SK-N-MC (cell line): ENCODE data around the gene SNU13.
"Not testable (repeated sequence)": the region's sequence is repeated elsewhere in the genome, so short reads cannot be mapped to it uniquely, and the experiment has no call there.

ENCODE experiments used
- DNase-seq: peaks from one replicate; pipeline ENCODE4 v3.0.0-alpha.2; 2011; ENCODE audit warnings: low read depth, low spot score
- H3K27ac ChIP-seq: fragments of 200-600 bp; sonication (generic); 2 replicates; pipeline ENCODE4 v1.5.1; 2016; ENCODE audit warnings: mixed run types
- H3K36me3 ChIP-seq: fragments of 200-600 bp; sonication (generic); 2 replicates; pipeline ENCODE4 v1.6.1; 2017; ENCODE audit warnings: antibody characterized with exemption, low read length, mixed read lengths; ENCODE audit not compliant: insufficient read depth
- H3K4me3 ChIP-seq: fragments of 200-600 bp; sonication (generic); 2 replicates; pipeline ENCODE4 v1.5.1; 2016
- H3K9ac ChIP-seq: fragments of 200-600 bp; sonication (generic); 2 replicates; pipeline ENCODE4 v1.8.0; 2017; ENCODE audit warnings: mixed run types, mixed read lengths; ENCODE audit not compliant: insufficient read length
- H3K9me3 ChIP-seq: fragments of 200-600 bp; sonication (generic); 2 replicates; pipeline ENCODE4 v1.6.1; 2017; ENCODE audit warnings: low read depth, mild to moderate bottlenecking, antibody characterized with exemption, low read length, moderate library complexity, mixed read lengths
- EZH2 ChIP-seq: fragments of 200-600 bp; sonication (generic); IDR thresholded peaks from one replicate; pipeline ENCODE4 v1.6.1; 2017; ENCODE audit warnings: antibody characterized with exemption
- FOXP2 ChIP-seq: optimal IDR thresholded peaks from 2 replicates; pipeline ENCODE3; 2011; ENCODE audit warnings: mild to moderate bottlenecking, moderate library complexity; ENCODE audit not compliant: insufficient read depth; ENCODE audit errors: extremely low read length, control extremely low read depth
- POLR2AphosphoS5 ChIP-seq: IDR thresholded peaks from 2 replicates; pipeline ENCODE4 v1.6.1; 2012; ENCODE audit warnings: mild to moderate bottlenecking, low read depth, low read length, borderline replicate concordance

The SNU13 gene

GRCh38 chr22:41668971-41669911 is 19.4 kb downstream of the SNU13 start:
- TF ChIP-seq EZH2 = no peak
- TF ChIP-seq POLR2AphosphoS5 = no peak
- TF ChIP-seq FOXP2 = no peak
- H3K9me3 ChIP-seq = no peaks in the 10 kb centered on the region
- H3K36me3 ChIP-seq = peaks cover 23% of the 10 kb centered on the region
- no peak overlapping the region for H3K9ac ChIP-seq
- H3K27ac ChIP-seq = 0 out of 2 replicates have a peak overlapping the region, but pooled peaks have one; percentile 42
- H3K4me3 ChIP-seq = no peak overlapping the region
- no peak for DNase-seq

GRCh38 chr22:41664951-41665350 is 23.7 kb downstream of the SNU13 start:
- Histone ChIP-seq H3K9me3 (no peaks in the 10 kb centered on the region), H3K4me3 (no peak overlapping the region), H3K36me3 (peaks cover 51% of the 10 kb centered on the region), H3K9ac (no peak overlapping the region), H3K27ac (no peak overlapping the region; the same call in none of the 2 replicates)
- no peak for TF ChIP-seq FOXP2
- TF ChIP-seq EZH2 = no peak
- TF ChIP-seq POLR2AphosphoS5 = no peak
- DNase-seq = no peak

DNA sequence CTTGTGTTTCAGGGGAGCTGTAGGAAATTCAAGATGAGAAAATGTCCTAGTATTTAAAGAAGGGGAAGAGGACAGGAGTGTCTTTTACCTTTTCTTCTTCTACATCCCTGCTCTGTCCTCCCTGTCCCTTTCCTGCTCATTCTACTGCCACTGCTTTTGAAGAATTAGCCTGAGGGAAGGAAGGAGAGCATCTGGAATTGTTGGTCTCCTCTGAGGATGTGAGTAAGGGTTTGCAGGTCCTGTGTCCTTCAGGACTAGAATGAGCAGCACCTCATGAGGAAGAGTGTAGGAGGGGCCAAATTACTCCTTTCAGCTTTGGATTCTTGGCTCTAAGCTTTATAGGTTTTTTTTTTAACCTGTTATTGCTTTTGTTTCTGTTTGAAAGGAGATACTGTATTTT is 24.2 kb downstream of the SNU13 start:
- Histone ChIP-seq H3K4me3 (no peak overlapping the region), H3K9ac (no peak overlapping the region), H3K9me3 (no peaks in the 10 kb centered on the region), H3K27ac (peak overlapping the region; percentile 72), H3K36me3 (peaks cover 56% of the 10 kb centered on the region)
- TF ChIP-seq POLR2AphosphoS5 (no peak), FOXP2 (no peak), EZH2 (no peak)
- no peak for DNase-seq

DNA sequence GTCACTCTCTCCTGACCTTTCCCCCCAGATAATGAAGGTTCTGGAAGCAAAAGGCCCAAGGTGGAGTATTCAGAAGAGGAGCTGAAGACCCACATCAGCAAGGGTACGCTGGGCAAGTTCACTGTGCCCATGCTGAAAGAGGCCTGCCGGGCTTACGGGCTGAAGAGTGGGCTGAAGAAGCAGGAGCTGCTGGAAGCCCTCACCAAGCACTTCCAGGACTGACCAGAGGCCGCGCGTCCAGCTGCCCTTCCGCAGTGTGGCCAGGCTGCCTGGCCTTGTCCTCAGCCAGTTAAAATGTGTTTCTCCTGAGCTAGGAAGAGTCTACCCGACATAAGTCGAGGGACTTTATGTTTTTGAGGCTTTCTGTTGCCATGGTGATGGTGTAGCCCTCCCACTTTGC is 25.1 kb downstream of the SNU13 start:
- H3K9ac ChIP-seq, DNase-seq, H3K4me3 ChIP-seq, H3K27ac ChIP-seq, H3K9me3 ChIP-seq: not testable (repeated sequence)
- peaks cover 65% of the 10 kb centered on the region for H3K36me3 ChIP-seq

GRCh38 chr22:41661713-41662112 is 27.0 kb downstream of the SNU13 start:
- Histone ChIP-seq H3K4me3 (no peak overlapping the region), H3K36me3 (peaks cover 83% of the 10 kb centered on the region), H3K9ac (no peak overlapping the region), H3K9me3 (no peaks in the 10 kb centered on the region), H3K27ac (no peak overlapping the region)
- TF ChIP-seq EZH2 (no peak), POLR2AphosphoS5 (no peak), FOXP2 (no peak)
- DNase-seq = no peak

DNA sequence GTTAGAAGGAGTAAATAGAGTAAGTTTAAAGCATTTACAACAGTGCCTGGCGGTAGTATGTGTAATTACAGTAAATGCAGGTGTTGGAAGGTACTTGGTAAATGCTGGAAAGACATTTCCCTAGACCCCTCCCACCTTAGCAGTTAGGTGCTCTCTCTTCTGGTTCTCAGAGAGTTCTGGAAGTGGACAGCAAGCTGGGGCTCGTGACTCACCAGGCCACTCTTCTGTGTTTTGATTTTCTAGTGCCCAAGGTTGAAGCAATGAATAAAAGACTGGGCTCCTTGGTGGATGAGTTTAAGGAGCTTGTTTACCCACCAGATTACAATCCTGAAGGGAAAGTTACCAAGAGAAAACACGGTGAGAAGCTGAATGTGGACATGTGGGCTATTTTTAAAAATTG is 27.6 kb downstream of the SNU13 start:
- DNase-seq = no peak
- Histone ChIP-seq H3K27ac (0 out of 2 replicates have a peak overlapping the region, but pooled peaks have one; percentile 19), H3K9ac (no peak overlapping the region), H3K36me3 (peaks cover 86% of the 10 kb centered on the region), H3K9me3 (no peaks in the 10 kb centered on the region), H3K4me3 (no peak overlapping the region)
- TF ChIP-seq FOXP2 = no peak
- no peak for TF ChIP-seq POLR2AphosphoS5
- no peak for TF ChIP-seq EZH2

GRCh38 chr22:41660416-41660815 is 28.3 kb downstream of the SNU13 start:
- Histone ChIP-seq H3K9me3 (no peaks in the 10 kb centered on the region), H3K27ac (peak overlapping the region; percentile 13; the same call in 1 of the 2 replicates), H3K9ac (no peak overlapping the region), H3K4me3 (no peak overlapping the region), H3K36me3 (peaks cover 91% of the 10 kb centered on the region)
- DNase-seq = no peak
- TF ChIP-seq POLR2AphosphoS5 (no peak), EZH2 (no peak), FOXP2 (no peak)

DNA sequence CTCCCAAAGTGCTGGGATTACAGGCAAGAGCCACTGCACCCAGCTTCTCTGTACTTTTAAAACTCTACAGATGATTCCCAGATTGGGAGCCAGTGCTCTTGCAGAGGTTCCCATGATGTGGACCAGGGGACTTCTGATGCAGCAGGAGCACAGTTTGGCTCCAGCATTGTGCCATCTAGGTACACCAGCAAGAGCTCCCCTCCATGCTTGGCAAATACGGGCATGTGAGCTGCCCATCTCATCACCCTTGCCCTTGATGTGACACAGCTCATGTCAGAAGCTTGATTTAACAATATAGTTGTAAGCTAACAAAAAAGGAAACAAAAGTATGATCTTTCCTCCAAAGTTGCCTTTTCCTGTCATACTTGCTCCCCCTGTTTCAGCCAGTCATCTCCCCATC is 28.7 kb downstream of the SNU13 start:
- Histone ChIP-seq H3K9ac (no peak overlapping the region), H3K9me3 (no peaks in the 10 kb centered on the region), H3K36me3 (peaks cover 91% of the 10 kb centered on the region), H3K4me3 (no peak overlapping the region), H3K27ac (no peak overlapping the region)
- no peak for DNase-seq
- no peak for TF ChIP-seq FOXP2
- no peak for TF ChIP-seq POLR2AphosphoS5
- TF ChIP-seq EZH2 = no peak

DNA sequence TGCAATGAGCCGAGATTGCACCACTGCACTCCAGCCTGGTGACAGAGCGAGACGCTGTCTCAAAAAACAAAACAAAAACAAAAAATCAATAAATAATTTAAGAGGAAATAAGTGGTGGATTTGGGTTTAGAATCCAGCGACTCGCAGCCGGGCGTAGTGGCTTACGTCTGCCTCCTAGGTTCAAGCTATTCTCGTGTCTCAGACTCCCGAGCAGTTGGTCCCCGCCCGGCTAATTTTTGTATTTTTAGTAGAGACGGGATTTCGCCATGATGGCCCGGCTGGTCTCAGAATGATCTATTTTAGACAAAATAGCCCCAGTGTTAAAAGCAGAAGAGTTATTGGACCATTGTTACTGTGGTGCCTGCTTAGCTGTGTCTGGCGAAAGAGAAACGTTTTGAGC is 29.8 kb downstream of the SNU13 start:
- Histone ChIP-seq H3K36me3 (peaks cover 94% of the 10 kb centered on the region), H3K9ac (no peak overlapping the region), H3K9me3 (no peaks in the 10 kb centered on the region), H3K27ac (no peak overlapping the region), H3K4me3 (no peak overlapping the region)
- no peak for TF ChIP-seq FOXP2
- TF ChIP-seq POLR2AphosphoS5 = no peak
- TF ChIP-seq EZH2 = no peak
- DNase-seq = no peak
